ENCODE measurements around the gene ST8SIA5.

The ST8SIA5 gene

DNA sequence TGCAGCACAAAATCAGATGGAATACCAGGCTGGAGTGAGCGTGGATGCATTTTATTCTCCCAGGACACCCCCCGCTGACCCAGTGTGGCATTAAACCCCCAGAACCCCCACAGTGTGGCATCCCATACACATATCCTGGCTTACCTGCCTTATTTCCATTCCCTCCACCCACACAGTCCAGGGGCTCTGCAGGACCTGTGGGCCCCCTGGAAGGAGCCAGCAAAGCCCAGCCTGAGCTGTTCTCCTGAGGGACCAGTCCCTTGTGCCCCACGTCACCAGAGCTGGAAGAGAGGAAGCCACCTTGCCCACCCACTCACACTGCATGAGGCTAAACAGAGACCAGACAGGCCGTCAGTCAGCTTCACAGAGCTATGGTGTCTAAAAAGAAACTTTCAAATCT lies 20.1 kb downstream of the ST8SIA5 start:
- DNase-seq = no peak

DNA sequence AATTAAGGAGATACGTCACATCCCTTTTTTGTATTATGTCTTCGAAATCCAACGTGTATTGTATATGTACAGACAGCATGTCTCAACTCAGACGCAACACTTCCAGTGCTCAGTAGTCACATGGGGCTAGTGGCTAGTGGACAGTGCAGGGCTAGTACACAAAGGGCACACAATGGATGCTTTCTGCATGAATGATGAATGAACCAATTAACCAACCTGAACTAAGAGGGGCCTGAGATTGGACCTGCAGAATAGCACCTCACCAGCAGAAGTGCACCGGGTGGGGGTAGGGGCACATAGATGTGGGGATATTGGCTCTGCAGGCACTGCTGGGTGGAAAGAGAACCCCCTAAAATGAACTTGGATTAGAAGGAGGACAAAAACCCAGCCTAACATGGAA lies 20.7 kb downstream of the ST8SIA5 start:
- DNase-seq = no peak

DNA sequence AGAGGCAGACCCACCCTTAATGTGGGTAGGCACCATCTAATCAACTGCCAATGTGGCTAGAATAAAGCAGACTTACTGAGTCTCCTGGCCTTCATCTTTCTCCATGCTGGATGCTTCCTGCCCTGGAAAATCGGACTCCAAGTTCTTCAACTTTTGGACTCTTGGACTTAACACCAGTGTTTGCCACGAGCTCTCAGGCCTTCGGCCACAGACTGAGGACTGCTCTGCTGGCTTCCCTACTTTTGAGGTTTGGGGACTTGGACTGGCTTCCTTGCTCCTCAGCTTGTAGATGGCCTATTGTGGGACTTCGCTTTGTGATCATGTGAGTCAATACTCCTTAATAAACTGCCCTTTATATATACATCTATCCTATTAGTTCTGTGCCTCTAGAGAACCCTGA lies 21.9 kb downstream of the ST8SIA5 start:
- no peak for DNase-seq

DNA sequence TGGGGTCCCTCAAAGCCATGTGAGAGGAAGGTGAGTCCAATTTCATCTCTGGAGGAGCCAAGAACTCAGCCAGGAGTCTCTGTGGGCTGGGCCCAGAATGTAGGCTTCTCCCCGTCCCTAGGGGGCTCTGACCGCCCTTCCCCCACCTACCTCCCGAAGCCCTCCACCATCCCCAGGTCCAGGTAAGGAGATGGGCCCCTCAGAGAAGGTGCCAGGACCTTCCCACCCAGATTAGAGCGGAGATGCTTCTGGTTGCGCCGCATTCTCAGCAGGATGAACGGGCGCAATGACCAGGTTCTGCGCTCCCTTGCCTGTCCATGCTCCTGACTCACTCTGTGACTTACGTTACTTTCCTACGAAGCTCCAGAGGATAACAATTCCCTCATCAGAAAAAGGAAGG lies 23.0 kb downstream of the ST8SIA5 start:
- no peak for DNase-seq

DNA sequence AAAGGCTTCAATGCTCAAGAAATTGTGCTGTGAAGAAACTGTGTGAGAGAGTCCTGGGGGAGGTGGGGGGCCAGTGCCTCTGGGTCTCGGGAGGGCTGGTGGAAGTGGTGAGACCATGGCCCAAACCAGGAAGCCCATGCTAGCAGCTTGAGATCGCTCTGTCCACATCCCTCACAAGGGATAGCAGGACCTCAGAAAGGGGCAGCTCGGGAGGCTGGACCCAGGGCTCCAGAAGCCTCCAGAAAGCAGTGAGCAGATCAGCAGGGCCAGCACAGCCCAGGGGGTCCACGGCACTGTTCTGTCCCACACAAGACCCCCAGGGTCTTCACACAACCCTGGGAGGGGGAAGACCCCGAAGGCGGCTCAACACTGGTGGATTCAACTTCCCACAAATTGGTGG lies 24.1 kb downstream of the ST8SIA5 start:
- DNase-seq = no peak

DNA sequence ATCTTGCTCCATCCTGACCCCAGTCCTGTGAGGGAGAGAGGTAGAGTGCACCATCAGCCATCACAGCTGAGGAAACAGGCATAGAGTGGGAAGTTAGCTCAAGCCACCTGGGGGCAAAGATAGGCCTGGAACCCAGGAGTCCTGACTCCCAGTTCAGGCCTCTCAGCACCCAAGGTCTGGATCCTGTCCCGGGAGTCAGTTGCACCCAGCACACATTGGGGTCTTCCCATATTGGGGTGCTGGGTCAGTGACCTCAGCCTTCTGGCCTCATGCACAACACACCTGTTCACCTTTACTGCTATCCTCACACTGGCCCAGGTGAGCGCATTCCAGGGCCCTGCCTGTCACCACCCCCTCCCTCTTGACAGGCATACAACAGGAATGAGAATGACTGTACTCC lies 24.7 kb downstream of the ST8SIA5 start:
- DNase-seq = no peak

DNA sequence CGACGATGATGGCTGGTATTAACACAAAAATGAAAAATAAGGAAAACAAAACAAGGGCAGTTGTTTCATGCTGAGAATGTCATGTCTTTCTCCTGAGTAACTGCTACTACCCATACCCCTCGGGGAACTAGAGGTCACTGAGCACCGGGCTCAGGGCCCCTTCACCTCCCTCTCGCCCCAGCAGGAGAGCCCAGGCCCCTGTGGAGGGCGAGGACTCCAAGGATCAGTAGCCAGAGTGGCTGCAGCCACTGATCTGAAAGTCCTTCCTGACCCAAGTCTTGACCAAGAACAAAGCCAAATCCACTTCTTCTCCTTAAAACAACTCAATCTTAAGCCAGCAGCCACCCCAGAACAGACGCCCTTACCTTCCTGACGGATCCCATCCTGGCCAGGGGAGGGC lies 25.5 kb downstream of the ST8SIA5 start:
- no peak for DNase-seq

DNA sequence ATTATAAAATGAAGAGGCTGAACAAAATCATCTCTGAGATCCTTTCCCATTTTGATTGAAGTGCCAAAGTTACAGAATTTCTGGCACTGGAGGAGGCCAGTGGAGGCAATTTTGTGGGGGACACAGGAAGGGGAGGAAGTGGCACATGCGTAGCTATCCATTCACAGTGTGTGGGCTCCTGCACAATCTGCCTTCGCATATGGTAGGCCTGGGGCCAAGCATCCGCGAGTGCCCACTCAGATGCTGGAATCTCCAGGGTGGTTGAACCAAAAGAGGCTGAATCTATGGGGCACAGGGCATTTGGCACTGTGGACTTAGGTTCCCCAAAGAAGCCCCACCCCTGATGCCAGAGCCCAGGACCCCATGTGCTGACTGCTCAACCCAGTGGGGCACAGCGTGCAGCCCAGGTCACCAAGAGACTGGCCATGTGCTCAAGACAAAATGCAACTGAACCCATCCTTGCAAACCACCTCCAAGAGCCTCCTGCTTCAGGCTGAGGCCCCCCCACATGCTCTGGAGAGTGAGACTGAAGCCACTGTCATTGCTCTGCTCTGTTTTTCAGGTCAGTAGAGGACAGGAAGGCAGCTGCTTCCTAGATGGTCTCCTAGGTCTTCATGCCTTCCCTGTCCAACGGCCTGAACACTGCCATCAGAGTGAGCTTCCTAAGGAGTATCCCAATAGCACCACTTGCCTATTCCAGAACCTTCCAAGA lies 28.5 kb downstream of the ST8SIA5 start:
- DNase-seq = no peak

DNA sequence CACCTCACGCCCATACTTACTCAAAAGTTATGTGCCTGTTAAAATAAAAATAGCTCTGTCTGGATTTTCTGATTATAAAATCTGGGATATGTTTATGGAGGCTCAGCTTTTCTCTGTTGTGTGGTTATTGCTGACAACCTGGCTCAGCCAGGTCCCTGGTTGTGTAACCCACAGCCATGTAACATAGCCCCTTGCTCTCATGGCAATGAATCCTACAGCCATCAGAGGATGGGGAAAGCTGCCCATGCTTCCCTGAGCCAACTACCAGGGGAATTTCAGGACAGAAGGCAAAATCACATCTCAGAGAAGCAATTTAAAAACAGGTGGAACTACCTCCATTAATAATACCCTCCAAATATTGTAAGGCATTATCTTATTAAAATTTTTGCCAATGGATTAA lies 29.7 kb downstream of the ST8SIA5 start:
- DNase-seq = no peak

DNA sequence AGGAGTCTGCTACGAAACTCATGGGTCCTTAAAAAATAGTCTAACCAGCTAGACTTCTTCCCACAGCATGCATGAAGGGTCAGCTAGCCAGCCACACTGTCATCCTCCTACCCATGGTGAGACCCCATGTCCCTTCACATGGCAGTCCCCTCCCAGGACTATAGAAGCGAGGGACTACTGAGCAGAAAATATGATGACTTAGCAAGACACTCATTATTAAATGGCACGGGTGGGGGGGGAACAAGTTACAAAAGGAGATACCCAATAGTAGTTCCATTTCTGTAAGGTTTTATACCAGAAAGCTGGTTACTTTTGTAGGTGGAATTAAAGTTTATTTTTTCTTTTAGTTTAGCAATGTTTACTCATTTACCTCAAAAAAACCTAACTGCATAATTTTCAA lies 31.5 kb downstream of the ST8SIA5 start:
- no peak for DNase-seq

DNA sequence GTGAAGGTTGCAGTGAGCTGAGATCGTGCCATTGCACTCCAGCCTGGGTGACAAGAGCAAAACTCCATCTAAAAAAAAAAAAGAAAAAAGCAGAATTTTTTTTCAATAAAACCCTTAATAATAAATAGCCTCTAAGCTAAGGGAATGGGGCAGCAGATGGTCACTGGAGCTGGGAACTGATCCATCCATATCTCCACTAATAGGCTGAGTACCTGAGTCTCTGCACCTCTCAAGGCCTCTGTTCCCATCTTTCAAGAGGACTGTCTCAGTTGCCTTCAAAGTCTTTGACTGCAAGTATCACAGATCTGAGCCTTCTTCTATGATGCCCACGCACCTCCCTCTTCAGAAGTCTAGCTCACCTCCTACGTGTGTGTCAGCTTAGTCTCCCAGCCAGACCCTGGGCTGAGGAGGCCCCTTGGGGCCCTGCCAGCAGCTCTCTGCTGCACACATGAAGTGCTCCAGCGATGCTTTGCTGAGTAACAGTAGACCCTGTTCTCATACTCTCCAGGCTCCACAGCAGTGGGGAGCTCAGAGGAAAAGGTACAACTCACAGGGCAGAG lies 32.9 kb downstream of the ST8SIA5 start:
- no peak for DNase-seq

DNA sequence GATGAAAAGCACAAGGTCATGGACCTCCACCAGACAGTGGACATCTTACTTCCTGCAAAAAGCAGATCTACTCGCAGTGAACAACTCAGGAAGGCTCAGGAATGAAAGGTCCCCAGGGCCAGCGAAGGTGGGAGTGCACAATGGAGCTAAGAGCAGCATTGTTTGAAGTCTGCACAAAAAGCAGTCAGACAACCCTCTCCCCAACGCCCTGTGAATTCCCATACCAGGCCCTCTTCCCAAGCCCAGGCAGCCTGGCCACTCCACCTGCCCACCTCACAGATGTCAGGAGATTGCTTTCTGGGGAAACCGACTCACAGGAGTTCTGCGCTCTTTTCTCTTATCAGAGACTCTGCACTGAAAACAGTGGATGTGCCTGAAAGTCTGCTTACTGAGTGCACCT lies 34.8 kb downstream of the ST8SIA5 start:
- DNase-seq = no peak

DNA sequence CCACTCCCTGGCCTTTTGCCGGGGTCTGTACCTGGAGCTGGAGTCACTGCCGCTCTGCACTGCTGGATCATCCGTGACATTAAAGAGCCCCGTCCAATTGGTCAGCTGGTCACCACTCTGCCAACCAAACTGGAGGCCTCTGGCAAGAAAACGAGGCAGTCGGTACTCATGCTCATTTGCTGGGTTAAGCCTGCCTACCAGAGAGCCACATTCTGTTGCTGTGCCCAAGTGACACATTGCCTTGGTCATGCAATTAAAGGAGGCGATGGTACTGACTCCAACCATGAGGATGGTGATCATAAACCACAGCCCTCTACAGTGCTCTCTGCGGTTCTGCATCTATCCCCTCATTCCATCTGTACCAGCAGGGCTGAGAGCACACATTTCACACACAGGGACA lies 35.5 kb downstream of the ST8SIA5 start:
- DNase-seq = no peak

DNA sequence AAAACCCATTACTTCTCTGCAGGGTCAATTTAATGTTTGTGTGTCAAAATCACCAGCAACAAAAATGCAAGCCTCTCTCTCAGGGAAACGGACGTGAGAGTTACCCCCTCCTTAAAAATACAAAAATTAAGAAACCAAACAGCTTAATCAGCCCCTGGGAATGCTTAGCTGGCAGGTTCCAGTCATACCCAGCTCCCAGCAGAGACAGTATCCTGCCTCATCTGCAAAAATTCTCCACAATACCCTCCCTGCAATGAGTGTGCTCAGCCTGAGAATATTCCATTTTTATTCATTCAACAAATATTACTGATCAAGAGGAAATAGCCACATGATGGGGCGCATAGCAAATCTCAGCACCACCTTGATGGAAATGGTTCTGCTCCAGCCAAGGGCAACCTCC lies 36.3 kb downstream of the ST8SIA5 start:
- no peak for DNase-seq

DNA sequence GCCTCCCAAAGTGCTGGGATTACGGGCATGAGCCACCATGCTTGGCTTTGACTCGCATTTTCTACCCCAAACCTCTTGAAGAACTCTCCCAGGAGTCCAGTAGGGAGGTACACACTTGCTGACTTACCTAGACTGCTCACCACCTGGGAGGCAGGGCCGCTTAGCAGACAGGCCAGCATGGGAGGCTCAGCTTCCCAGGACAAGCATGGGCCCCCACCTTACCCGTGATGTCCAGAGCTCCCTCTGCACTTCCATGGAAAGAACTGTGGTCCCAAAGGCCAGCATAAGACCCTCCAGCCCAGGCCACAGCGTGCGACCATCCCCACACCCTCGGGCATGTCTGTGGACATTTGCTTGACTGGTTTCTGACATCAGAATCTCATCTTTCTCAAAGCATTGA lies 36.8 kb downstream of the ST8SIA5 start:
- no peak for DNase-seq

DNA sequence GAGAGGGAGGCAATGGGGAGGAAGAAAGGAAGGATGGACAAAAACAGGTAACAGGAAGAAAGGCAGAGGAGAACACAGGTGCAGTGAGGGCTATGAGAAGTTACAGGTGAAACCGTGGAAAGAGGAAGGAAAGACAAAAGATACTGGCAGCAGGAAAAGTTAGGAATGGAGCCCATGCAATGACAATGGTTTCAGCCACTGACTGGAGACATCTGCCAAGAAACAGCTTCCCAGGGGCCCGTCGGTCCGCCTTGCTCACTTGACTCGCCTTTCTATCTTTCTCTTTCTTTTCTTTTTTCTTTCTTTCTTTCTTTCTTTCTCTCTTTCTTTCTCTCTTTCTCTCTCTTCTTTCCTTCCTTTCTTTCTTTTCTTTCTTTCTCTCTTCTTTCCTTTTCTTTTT lies 37.5 kb downstream of the ST8SIA5 start:
- no peak for DNase-seq

DNA sequence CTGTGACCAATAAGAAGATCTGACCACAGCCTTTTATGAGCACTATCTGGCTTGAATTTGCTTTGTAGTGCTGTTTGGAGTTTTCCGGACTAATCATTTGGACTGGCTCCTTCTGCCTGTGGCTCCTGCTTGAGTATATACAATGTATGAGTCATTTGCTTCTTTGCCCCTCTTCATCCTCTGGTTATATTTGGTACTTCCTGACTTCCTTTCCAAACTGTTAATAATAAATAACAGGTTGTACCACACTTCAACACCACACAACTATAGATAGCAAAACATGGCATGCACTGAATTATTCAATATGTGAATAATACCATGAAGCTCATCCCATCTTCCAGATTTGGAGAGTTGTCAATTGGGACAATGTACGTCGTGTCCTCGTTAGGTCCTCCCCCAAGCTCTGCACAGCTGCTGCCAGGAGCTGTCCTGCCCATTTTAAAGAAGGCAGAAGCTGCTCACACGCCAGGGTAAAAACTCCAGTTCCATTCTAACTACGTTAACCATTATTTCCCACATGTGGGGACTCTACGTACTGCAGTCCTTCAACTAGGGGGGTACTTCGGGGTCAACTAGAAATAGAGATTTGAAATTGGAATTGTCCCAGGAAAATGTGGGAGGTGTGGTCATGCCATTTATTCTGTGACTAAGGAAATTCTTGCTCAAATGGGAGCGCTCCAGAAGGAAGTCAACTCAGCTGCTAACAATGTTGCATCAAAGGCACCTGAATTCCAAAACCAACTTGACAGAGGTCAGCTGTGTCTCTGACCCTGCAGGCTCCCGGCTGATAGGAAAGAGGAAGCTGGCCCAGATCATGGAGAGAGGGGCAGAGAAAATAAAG lies 38.1 kb downstream of the ST8SIA5 start:
- no peak for DNase-seq

DNA sequence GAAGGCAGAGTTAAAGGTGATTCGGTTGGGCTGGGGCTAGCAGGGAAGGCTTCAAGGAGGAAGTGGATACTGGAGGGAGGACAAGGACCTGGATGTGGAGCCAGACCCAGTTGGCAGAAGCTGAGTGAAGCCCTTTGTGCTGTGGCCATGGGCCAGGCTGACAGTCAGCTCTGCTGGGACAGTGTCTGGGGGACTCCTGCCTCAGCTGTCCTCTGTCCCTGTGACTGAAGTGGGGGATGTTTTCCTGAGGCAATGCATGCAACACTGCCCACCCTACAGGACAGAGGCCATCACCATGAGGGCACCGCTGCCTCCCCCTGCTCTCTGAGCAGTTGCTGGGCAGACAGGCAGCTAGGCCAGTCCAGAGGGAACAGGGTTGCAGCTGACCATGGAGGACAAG lies 40.0 kb downstream of the ST8SIA5 start:
- DNase-seq = no peak

DNA sequence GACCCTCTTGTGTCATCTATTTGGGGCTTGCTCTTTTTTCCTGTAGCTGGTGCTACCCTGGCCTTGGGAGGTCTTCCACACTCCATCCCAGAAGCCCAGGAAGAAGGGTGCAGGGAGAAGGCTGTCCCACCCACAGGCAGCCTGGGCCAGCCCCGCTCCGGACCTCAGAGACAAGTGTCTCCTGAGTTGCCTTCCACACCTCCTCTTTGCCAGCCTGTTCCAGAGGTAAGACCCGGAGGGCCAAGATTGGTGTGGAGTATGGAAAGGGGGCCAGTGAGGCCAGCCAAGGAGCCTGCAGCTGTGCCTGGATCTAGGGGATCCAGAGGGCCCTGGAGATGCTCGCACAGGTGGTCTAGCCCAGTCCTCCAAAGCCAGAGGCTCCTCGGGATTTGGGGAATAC lies 40.5 kb downstream of the ST8SIA5 start:
- DNase-seq = no peak

DNA sequence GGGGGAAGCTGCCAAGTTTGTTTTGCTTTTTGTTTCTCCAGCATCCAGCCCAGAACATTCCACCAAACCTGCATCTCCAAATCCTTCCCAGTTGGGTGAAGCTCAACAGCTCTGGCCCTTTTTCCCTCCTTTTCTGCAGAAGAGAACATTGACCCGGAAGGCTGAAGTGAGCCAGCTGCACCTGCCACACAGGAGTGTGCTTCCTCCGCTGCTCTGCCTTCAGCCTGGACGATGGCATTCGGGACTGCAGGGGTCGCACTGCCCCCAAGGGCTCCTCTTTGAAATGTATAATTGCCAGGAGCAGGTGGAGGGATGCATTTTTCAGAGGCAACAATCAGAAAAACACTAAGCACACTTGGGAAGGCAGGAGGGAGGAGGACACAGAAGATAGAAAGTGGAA lies 41.8 kb downstream of the ST8SIA5 start:
- DNase-seq = no peak

DNA sequence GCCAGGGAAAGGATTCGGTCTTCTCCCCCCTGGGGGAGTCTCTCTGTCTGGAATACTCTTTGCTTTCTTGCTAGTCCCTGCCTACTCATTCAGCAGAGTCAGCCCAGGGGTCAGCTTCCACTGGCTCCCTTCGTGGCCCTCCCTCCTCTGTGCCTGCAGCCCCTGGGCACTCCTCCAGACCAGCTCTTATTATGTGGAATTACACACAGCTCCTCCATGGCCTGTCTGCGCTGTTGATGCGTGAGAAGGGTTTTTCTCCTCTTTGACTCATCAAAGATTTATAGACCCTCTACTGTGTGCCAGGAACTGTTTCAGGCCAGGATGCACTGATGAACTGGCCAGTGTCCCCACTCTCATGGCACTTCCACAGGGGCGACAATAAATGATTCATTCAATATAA lies 44.4 kb downstream of the ST8SIA5 start:
- DNase-seq = no peak

DNA sequence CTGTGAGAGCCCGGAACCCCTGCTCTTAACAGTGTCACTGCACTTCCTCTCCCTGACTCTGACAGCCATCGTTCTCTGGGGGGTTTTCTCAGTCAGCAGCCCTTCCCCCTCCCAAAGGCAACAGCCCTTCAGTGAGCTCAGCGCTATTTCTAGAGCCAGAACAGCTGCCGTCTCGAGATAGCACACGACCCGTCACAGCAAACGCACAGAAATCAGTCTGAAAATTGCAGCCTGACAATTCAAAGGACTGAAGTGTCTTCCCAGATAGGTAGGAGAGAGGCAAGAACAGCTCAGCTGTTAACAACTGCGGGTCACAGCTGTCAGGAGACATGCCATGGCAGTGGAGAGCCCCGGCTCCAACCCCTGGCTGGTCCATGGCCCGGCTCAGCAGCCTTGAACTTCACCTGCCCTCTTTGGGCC lies 45.4 kb downstream of the ST8SIA5 start:
- no peak for DNase-seq

DNA sequence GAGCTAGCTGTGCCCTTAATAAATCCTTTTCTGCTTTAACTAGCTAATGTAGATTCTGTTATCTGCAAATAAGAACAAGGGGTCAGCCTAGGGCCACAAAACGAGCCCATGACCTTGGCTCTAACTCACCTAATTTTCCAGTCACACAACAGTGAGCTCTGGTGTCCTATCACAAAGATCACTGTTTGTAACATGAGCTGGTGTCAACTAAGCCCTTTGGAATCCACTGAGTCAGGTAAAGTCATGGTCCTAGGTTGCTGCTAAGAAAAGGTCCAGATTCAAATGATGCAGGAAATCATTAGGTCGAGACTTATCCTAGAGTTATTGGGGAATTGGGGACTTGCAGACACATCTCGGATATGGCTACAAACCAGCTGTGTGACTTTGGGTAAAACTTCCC lies 49.9 kb downstream of the ST8SIA5 start:
- DNase-seq = no peak

DNA sequence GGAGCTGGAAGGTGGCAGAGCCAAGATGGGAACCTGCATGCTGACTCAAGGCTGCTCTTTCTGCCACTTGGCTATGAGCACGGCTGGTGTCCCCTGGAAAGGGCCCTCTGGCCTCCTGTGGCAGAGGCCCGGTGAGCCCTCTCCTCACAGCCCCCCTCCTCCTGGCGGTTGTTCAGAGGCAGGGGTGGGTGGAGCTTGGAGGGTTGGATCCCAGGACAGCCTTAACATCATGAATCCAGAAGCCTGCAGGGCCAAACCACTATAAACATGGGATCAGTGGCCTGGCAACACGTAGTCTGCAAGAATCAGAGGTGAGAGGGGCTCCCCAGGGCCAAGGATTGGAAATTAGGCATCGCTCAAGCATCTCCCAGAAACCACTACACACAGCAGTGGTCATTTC lies 51.3 kb downstream of the ST8SIA5 start:
- DNase-seq = no peak
